Karpas-422 (cell line): ENCODE results near the gene TEN1. TPM values are rescaled to one million over a fixed set of nuclear protein-coding genes. Genes with fewer than 3 reads are reported as not detected.

Source experiments
- DNase-seq: peaks from one replicate; pipeline ENCODE4 v3.0.0-alpha.2; 2015
- H2AFZ ChIP-seq: fragments of 200-600 bp; sonication (generic); 2 replicates; pipeline ENCODE4 v1.6.1; 2014; ENCODE audit warnings: antibody characterized with exemption, low read length, mixed read lengths
- H3K27ac ChIP-seq: fragments of 200-600 bp; sonication (generic); 2 replicates; pipeline ENCODE4 v1.5.1; 2014; ENCODE audit warnings: mild to moderate bottlenecking, low read length, moderate library complexity
- H3K27me3 ChIP-seq: fragments of 200-600 bp; sonication (generic); 2 replicates; pipeline ENCODE4 v1.6.1; 2014; ENCODE audit warnings: low read length, mixed read lengths
- H3K36me3 ChIP-seq: fragments of 200-600 bp; sonication (generic); 2 replicates; pipeline ENCODE4 v1.6.1; 2014; ENCODE audit warnings: low read length, mixed read lengths; ENCODE audit not compliant: insufficient read depth
- H3K4me1 ChIP-seq: fragments of 200-600 bp; sonication (generic); 2 replicates; pipeline ENCODE4 v1.6.1; 2014; ENCODE audit warnings: mild to moderate bottlenecking, low read length, mixed read lengths
- H3K4me2 ChIP-seq: fragments of 200-600 bp; sonication (generic); 2 replicates; pipeline ENCODE4 v1.6.1; 2014; ENCODE audit warnings: low read length, low read depth, mild to moderate bottlenecking; ENCODE audit not compliant: poor library complexity, severe bottlenecking
- H3K4me3 ChIP-seq: fragments of 200-600 bp; sonication (generic); 2 replicates; pipeline ENCODE4 v1.5.1; 2014; ENCODE audit warnings: mild to moderate bottlenecking, antibody characterized with exemption, low read length, mixed read lengths
- H3K79me2 ChIP-seq: fragments of 200-600 bp; sonication (generic); 2 replicates; pipeline ENCODE4 v1.6.1; 2014; ENCODE audit warnings: mild to moderate bottlenecking, low read length, mixed read lengths
- H3K9ac ChIP-seq: fragments of 200-600 bp; sonication (generic); 2 replicates; pipeline ENCODE4 v1.6.0; 2014; ENCODE audit warnings: low read length
- H3K9me2 ChIP-seq: fragments of 200-600 bp; sonication (generic), shearing (Covaris generic); replicated peaks from 2 replicates; pipeline ENCODE4 v1.6.0; 2014; ENCODE audit warnings: mild to moderate bottlenecking, low read length, moderate library complexity; ENCODE audit not compliant: insufficient read depth
- H3K9me3 ChIP-seq: fragments of 300-700, 200-600 bp; sonication (generic); 2 replicates; pipeline ENCODE4 v1.6.1; 2014; ENCODE audit warnings: low read length, mixed read lengths
- H4K20me1 ChIP-seq: fragments of 200-600 bp; sonication (generic); 2 replicates; pipeline ENCODE4 v1.6.1; 2014; ENCODE audit warnings: mild to moderate bottlenecking, antibody characterized with exemption, low read length, low read depth; ENCODE audit not compliant: insufficient read depth
- total RNA-seq: library from RNA; depleted of rRNA; stranded (reverse); fragments of >200 nt; shearing (Covaris generic); gene quantifications from 2 replicates; pipeline ENCODE4 v1.2.3, GENCODE V29; 2014; ENCODE audit warnings: low replicate concordance

TEN1 gene
- total RNA-seq, 1 experiment from 2014 or later = 5.7 TPM

DNA sequence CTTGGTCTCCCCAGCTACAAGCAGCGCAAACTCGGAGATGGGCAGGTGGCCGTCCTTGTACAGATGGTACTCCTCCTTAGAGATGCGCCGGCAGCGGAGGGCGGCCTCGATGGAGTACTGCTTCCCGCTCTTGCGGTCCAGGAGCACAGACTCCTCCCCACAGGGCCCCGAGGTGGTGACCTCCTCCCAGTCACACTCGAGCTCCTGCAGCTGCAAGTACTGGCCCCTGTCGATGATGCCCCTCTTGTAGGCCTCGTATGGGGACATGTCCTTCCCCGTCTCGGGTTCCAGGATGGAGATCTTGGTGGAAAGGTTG is 28.8 kb downstream of the TEN1 start:
- Histone ChIP-seq H3K4me1 (peaks cover 7% of the 10 kb centered on the region), H3K9me3 (no peaks in the 10 kb centered on the region), H3K27me3 (no peaks in the 10 kb centered on the region), H3K4me3 (no peak overlapping the region), H3K9me2 (no peaks in the 10 kb centered on the region), H4K20me1 (no peaks in the 10 kb centered on the region), H3K9ac (no peak overlapping the region), H3K27ac (no peak overlapping the region), H2AFZ (no peak overlapping the region), H3K4me2 (no peak overlapping the region), H3K36me3 (no peaks in the 10 kb centered on the region), H3K79me2 (no peaks in the 10 kb centered on the region)
- no peak for DNase-seq

DNA sequence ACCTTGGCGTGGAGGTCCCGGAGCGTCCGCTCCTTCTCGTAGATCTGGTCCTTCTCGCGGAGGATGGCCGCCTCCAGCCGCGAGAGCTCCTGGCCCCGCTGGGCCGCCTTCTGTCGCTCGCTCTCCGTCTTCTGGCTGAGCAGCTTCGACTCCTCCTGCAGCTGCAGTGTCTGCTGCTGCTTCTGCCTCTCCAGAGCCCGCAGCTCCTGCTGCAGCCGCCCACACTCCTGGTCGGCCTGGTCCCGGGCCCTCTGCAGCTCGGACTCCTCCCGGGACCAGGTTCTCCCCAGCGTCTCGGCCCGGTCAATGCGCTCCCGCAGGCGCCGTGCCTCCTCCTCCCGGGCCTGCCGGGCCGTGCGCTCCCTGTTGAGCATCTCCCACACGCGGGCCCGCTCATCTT is 29.2 kb downstream of the TEN1 start:
- H3K36me3 ChIP-seq = no peaks in the 10 kb centered on the region
- no peak for DNase-seq
- no peak overlapping the region for H3K4me2 ChIP-seq
- H3K27ac ChIP-seq = no peak overlapping the region
- no peaks in the 10 kb centered on the region for H3K27me3 ChIP-seq
- no peak overlapping the region for H2AFZ ChIP-seq
- no peaks in the 10 kb centered on the region for H4K20me1 ChIP-seq
- H3K79me2 ChIP-seq = no peaks in the 10 kb centered on the region
- H3K9ac ChIP-seq = no peak overlapping the region
- H3K9me2 ChIP-seq = no peaks in the 10 kb centered on the region
- H3K4me3 ChIP-seq = no peak overlapping the region
- H3K4me1 ChIP-seq = peaks cover 7% of the 10 kb centered on the region
- H3K9me3 ChIP-seq = no peaks in the 10 kb centered on the region

DNA sequence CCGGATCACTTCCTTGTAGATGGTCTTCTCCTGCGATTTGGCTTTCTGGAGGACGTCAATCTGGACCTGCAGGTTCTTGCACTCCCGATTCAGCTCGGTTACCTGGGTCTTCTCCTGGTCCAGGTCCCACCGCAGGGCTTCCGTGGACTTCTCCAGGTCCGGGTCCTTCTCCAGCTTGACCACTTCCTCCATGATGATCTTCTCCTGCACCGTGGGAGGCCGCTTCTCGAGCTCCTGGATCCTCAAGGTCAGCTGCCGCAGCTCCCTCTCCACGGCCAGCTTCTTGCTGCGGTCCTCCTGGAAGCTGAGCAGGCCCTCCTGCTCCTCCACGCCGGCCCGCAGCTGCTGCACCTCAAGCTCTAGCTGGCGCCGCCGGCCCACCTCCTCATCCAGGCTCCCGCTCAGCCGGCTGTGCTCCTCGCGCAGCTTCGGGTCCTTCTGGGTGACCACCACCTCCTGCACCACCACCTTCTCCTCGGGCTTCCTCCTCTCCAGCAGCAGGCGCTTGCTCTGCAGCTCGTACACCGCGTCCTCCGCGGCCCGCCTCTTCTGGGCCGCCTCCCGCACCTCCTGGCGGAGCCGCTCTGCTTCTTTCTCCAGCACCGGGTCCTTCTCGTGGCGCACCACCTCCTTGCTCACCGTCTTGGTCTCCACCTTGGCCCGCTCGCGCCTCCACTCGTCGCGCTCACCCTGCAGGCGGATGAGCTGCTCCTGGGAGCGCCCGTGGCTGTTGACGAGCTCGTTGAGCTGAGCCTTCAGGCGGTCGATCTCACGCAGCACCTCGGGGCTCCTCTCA is 29.8 kb downstream of the TEN1 start:
- Histone ChIP-seq H3K79me2 (no peaks in the 10 kb centered on the region), H3K36me3 (no peaks in the 10 kb centered on the region), H3K9ac (no peak overlapping the region), H4K20me1 (no peaks in the 10 kb centered on the region), H3K9me3 (no peaks in the 10 kb centered on the region), H2AFZ (no peak overlapping the region), H3K4me3 (no peak overlapping the region), H3K9me2 (no peaks in the 10 kb centered on the region), H3K27ac (no peak overlapping the region), H3K4me1 (peaks cover 7% of the 10 kb centered on the region), H3K4me2 (no peak overlapping the region), H3K27me3 (no peaks in the 10 kb centered on the region)
- no peak for DNase-seq

DNA sequence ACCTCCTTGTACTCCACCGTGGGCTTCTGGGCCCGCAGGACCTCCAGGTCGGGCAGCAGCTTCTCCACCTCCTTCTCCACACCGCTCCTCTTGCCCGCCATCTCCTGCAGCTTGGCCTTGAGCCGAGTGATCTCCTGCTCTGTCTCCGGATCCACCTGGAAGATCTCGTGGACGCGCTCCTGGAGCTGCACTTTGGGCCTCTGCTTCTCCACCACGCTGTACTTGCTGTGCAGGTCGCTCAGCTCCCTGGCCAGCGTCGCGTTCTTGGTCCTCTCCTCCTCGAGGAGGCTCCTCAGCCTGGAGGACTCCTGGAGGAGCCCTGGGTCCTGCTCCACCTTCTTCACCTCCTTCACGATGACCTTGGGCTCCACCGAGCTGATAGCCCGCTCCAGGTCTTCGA is 30.4 kb downstream of the TEN1 start:
- no peaks in the 10 kb centered on the region for H3K9me3 ChIP-seq
- H3K9ac ChIP-seq = no peak overlapping the region
- peaks cover 9% of the 10 kb centered on the region for H3K4me1 ChIP-seq
- no peaks in the 10 kb centered on the region for H3K9me2 ChIP-seq
- no peak overlapping the region for H3K4me2 ChIP-seq
- no peak overlapping the region for H3K27ac ChIP-seq
- no peaks in the 10 kb centered on the region for H3K27me3 ChIP-seq
- DNase-seq = no peak
- no peaks in the 10 kb centered on the region for H4K20me1 ChIP-seq
- H3K4me3 ChIP-seq = no peak overlapping the region
- H3K36me3 ChIP-seq = no peaks in the 10 kb centered on the region
- no peaks in the 10 kb centered on the region for H3K79me2 ChIP-seq
- no peak overlapping the region for H2AFZ ChIP-seq

DNA sequence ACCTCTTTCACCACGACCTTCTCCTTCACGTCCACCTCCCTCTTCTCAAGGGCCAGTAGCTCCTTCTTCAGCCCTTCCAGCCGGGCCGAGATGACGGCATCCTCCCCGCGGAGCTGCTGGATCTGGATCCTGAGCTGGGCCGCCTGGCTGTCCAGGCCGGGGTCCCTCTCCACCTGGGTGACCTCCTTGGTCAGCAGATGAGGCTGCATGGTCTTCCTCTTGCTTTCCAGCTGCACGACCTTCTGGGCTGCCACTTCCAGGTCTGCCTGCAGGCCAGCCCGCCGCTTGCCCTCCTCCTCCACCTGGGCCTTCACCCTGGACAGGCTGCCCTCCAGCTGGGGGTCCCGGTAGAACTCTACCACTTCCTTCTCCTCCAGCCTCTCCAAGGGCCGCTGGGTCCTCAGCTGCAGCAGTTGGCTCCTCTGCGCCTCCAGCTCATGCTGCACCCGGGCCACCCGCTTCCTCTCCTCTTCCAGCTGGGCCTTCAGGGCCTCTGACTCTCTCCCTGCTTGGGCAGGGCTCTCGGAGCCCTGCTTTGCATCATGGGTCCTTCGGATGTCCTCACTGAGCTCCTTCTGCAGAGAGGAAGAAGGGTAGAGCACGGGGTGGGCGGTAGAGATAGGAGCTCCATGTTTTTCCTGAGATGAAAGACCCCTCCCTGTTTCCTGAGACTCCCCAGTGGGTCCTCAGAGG is 31.1 kb downstream of the TEN1 start:
- H3K79me2 ChIP-seq = no peaks in the 10 kb centered on the region
- H3K4me3 ChIP-seq = no peak overlapping the region
- no peaks in the 10 kb centered on the region for H3K27me3 ChIP-seq
- no peaks in the 10 kb centered on the region for H4K20me1 ChIP-seq
- H3K4me2 ChIP-seq = no peak overlapping the region
- no peak overlapping the region for H2AFZ ChIP-seq
- H3K9me2 ChIP-seq = no peaks in the 10 kb centered on the region
- no peak overlapping the region for H3K27ac ChIP-seq
- peak; percentile 56 for DNase-seq
- peaks cover 9% of the 10 kb centered on the region for H3K4me1 ChIP-seq
- no peaks in the 10 kb centered on the region for H3K9me3 ChIP-seq
- H3K36me3 ChIP-seq = no peaks in the 10 kb centered on the region
- H3K9ac ChIP-seq = no peak overlapping the region

DNA sequence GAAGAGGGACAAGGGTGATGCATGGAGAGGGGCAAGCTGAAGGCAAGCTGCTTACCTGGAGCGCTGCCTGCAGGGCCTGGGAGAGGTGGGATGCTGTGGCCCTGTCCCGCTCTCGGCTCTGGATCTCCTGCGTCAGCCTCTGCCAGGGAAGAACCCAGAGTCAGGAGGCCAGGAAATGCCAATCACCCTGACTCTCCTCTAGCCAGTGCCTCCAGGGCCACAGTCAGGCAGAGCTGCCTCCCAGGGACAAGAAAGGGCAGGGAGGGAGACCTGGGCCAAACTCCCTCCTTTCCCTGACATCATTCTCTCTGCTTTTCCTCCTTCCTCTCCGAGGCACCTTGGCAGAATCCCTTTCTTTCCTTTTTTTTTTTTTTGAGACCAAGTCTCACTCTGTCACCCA is 32.9 kb downstream of the TEN1 start:
- Histone ChIP-seq H3K9ac (no peak overlapping the region), H3K9me2 (no peaks in the 10 kb centered on the region), H4K20me1 (no peaks in the 10 kb centered on the region), H3K36me3 (no peaks in the 10 kb centered on the region), H3K27me3 (no peaks in the 10 kb centered on the region), H3K4me1 (peaks cover 9% of the 10 kb centered on the region), H3K9me3 (no peaks in the 10 kb centered on the region), H3K27ac (no peak overlapping the region), H3K4me2 (no peak overlapping the region), H3K4me3 (no peak overlapping the region), H3K79me2 (no peaks in the 10 kb centered on the region), H2AFZ (no peak overlapping the region)
- no peak for DNase-seq

DNA sequence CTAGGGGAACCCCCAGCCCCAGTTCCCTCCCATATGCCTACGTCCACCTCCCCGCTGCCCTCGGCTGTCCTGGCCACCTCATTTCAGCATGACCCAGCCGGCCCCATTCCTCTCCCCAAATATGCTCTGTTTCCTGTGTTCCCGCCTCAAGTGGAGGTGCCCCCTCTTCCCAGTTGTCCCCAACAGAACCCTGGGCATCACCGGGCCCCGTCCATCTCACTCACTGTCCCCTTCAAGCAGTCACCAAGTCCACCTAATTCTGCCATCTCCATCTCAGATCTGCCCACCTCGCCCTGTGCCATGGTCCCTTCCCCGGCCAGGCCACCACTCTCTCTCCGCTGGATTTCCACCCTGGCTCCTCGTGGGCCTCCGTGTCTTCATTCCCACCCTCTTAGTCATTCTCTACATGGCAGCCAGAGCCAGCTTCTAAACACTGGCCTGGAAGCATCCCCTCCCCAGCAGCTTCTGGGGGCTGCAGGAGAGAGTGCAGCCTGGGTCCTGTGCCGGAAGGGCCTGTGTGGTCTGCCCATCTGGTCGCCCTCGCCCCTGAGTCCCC is 34.4 kb downstream of the TEN1 start:
- H3K79me2 ChIP-seq = no peaks in the 10 kb centered on the region
- peaks cover 9% of the 10 kb centered on the region for H3K4me1 ChIP-seq
- H2AFZ ChIP-seq = no peak overlapping the region
- no peaks in the 10 kb centered on the region for H3K36me3 ChIP-seq
- H3K4me2 ChIP-seq = no peak overlapping the region
- DNase-seq = no peak
- no peaks in the 10 kb centered on the region for H3K9me2 ChIP-seq
- no peak overlapping the region for H3K9ac ChIP-seq
- no peaks in the 10 kb centered on the region for H4K20me1 ChIP-seq
- H3K9me3 ChIP-seq = no peaks in the 10 kb centered on the region
- no peak overlapping the region for H3K27ac ChIP-seq
- no peak overlapping the region for H3K4me3 ChIP-seq
- no peaks in the 10 kb centered on the region for H3K27me3 ChIP-seq

DNA sequence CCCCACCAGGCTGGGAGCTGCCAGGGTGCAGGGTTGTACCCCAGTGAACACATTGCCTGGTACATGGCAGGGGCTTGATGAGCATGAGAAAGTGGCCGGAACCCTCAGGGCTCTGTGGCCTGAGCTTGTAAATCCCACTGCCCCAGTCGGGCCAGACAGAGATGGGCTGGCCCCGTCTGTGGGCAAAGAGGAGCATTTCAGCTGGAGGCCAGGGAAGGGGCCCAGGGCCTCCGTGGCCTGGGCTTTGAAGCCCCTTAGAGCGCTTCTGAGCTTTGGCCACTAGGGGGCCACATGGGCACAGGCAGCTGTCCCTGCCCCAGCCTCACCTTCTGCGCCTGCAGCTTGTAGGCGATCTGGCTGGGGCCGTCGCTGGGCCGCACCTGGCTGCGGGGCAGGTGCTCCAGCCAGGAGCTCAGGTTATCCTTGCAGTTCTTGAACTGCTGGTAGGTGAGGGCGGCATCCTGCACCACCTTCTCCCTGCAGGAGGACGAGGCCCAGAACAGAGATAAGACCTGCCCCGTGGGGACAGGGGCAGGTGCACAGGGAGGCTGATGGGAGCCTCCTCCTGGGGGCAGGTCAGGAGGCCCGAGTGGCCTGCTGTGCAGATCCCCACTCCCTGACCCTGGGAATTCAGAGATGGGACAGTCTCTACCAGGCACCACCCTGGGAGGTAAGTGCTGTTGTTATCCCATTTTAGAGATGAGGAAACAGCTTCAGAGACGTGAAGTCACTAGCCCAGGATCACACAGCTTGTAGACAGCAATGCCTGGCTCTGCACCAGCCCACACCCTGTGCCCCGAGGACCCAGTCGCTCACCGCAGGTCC is 35.3 kb downstream of the TEN1 start:
- no peak overlapping the region for H3K9ac ChIP-seq
- peak; percentile 92 for DNase-seq
- H4K20me1 ChIP-seq = no peaks in the 10 kb centered on the region
- no peaks in the 10 kb centered on the region for H3K9me2 ChIP-seq
- peaks cover 9% of the 10 kb centered on the region for H3K4me1 ChIP-seq
- no peaks in the 10 kb centered on the region for H3K27me3 ChIP-seq
- no peak overlapping the region for H3K27ac ChIP-seq
- no peak overlapping the region for H2AFZ ChIP-seq
- no peaks in the 10 kb centered on the region for H3K36me3 ChIP-seq
- no peak overlapping the region for H3K4me3 ChIP-seq
- no peak overlapping the region for H3K4me2 ChIP-seq
- H3K79me2 ChIP-seq = no peaks in the 10 kb centered on the region
- no peaks in the 10 kb centered on the region for H3K9me3 ChIP-seq
